GM12878 (cell line): ENCODE measurements around the gene HEPHL1. TPM values are rescaled to one million over a fixed set of nuclear protein-coding genes. Genes with fewer than 3 reads are reported as not detected.

Experiments used
- ATAC-seq: fragments of 200-7000 bp; cut with Tn5 transposase; 3 replicates; pipeline ENCODE4 v1.9.1; 2020; ENCODE audit warnings: mild to moderate bottlenecking, moderate library complexity
- BruUV-seq: library from RNA; stranded (reverse); fragments of 400-500 nt; replicated peaks from 2 replicates; lab custom pipeline; 2021; lab: Mats Ljungman, UMichigan
- CTCF ChIA-PET: fragments of 300-600 bp; sonication (Branson Sonifier 250); formaldehyde crosslinking; extraction: SDS; loops from one replicate; lab custom pipeline; 2021; ENCODE audit warnings: inconsistent platforms; lab: Yijun Ruan, JAX
- POLR2A ChIA-PET: fragments of 350-600 bp; formaldehyde crosslinking; extraction: SDS; loops from one replicate; lab custom pipeline; 2021; ENCODE audit warnings: inconsistent platforms; lab: Charles Lee
- RAD21 ChIA-PET: fragments of 300-600 bp; sonication (Branson Sonifier 250); formaldehyde crosslinking; loops from one replicate; lab custom pipeline; 2023; ENCODE audit warnings: antibody characterized with exemption; ENCODE audit not compliant: unreplicated experiment; lab: Charles Lee
- SMC1A ChIA-PET: fragments of 300-600 bp; sonication (Branson Sonifier 250); formaldehyde crosslinking; loops from one replicate; lab custom pipeline; 2023; ENCODE audit not compliant: unreplicated experiment, uncharacterized antibody; lab: Charles Lee
- DNase-seq: peaks from one replicate; pipeline ENCODE4 v3.0.0-alpha.2; 2011; ENCODE audit warnings: low read depth, low spot score
- FAIRE-seq: peaks from 3 replicates; lab custom pipeline; 2011; peaks lifted over from hg19 to GRCh38; lab: Jason Lieb, UNC
- H2AFZ ChIP-seq: 2 replicates; pipeline ENCODE4 v1.6.0; 2011; ENCODE audit warnings: low read depth, low read length, control low read depth; ENCODE audit not compliant: control insufficient read depth
- H3K27ac ChIP-seq: 2 replicates; pipeline ENCODE4 v1.5.1; 2011; ENCODE audit warnings: control low read depth; ENCODE audit not compliant: control insufficient read depth, insufficient read depth
- H3K27me3 ChIP-seq, 2 experiments: replicated peaks in 1 of 2; 2 replicates each; pipeline versions ENCODE4 v1.6.0 to v1.6.1; 2011; ENCODE audit warnings: low read length in 1 of 2; ENCODE audit not compliant: control insufficient read depth in 2 of 2, insufficient read depth in 2 of 2
- H3K36me3 ChIP-seq, 2 experiments: 2 replicates each; pipeline ENCODE4 v1.5.1; 2011; ENCODE audit warnings: low read length in 1 of 2; ENCODE audit not compliant: control insufficient read depth in 2 of 2, insufficient read depth in 2 of 2
- H3K4me1 ChIP-seq: 2 replicates; pipeline ENCODE4 v1.6.1; 2011; ENCODE audit warnings: mild to moderate bottlenecking, low read length, moderate library complexity, mixed read lengths; ENCODE audit not compliant: control insufficient read depth, insufficient read depth
- H3K4me2 ChIP-seq: 2 replicates; pipeline ENCODE4 v1.6.0; 2011; ENCODE audit warnings: control low read depth; ENCODE audit not compliant: control insufficient read depth, insufficient read depth
- H3K4me3 ChIP-seq: fragments of 200-600 bp; sonication (generic); 2 replicates; pipeline ENCODE4 v1.5.1; 2016
- H3K79me2 ChIP-seq: 2 replicates; pipeline ENCODE4 v1.6.0; 2011; ENCODE audit warnings: low read length; ENCODE audit not compliant: control insufficient read depth, insufficient read depth
- H3K9ac ChIP-seq: 2 replicates; pipeline ENCODE4 v1.8.0; 2011; ENCODE audit warnings: low read length, control low read depth, mixed read lengths; ENCODE audit not compliant: control insufficient read depth, insufficient read depth
- H3K9me3 ChIP-seq: replicated peaks from 3 replicates; pipeline ENCODE4 v1.5.1; 2011; ENCODE audit warnings: mild to moderate bottlenecking, low read length; ENCODE audit not compliant: control insufficient read depth, insufficient read depth
- H4K20me1 ChIP-seq: 2 replicates; pipeline ENCODE4 v1.6.0; 2011; ENCODE audit not compliant: control insufficient read depth, insufficient read depth
- FOXM1 ChIP-seq: IDR thresholded peaks from 2 replicates; pipeline ENCODE4 v1.6.1; 2012; ENCODE audit warnings: low read depth, mild to moderate bottlenecking, inconsistent platforms, low read length, moderate library complexity
- HCFC1 ChIP-seq: fragments of 150-350 bp; IDR thresholded peaks from 2 replicates; pipeline ENCODE4 v1.6.1; 2014; ENCODE audit warnings: low read length
- PAX8 ChIP-seq: fragments of 450-650 bp; IDR thresholded peaks from 2 replicates; pipeline ENCODE4 v1.6.1; 2017; ENCODE audit warnings: mild to moderate bottlenecking, moderate library complexity
- RCOR1 ChIP-seq: conservative IDR thresholded peaks from 2 replicates; pipeline ENCODE4 v1.6.1; 2012; ENCODE audit warnings: low read depth, low read length, improper control_type of control experiment
- RELA ChIP-seq: fragments of 450-650 bp; IDR thresholded peaks from 2 replicates; pipeline ENCODE4 v1.8.0; 2014; ENCODE audit warnings: borderline replicate concordance; ENCODE audit not compliant: partially characterized antibody
- SMARCA5 ChIP-seq: fragments of 450-650 bp; IDR thresholded peaks from 2 replicates; pipeline ENCODE4 v1.6.1; 2017; ENCODE audit warnings: mild to moderate bottlenecking
- SPI1 ChIP-seq: IDR thresholded peaks from 2 replicates; pipeline ENCODE4 v1.6.1; 2011; ENCODE audit warnings: low read depth, mild to moderate bottlenecking, low read length, moderate library complexity, borderline replicate concordance; ENCODE audit not compliant: insufficient read depth
- SUPT20H ChIP-seq: IDR thresholded peaks from 2 replicates; pipeline ENCODE4 v1.6.1; 2011; ENCODE audit warnings: low read depth, mild to moderate bottlenecking, low read length, moderate library complexity, borderline replicate concordance; ENCODE audit not compliant: control insufficient read depth
- WRNIP1 ChIP-seq: IDR thresholded peaks from 2 replicates; pipeline ENCODE4 v1.6.1; 2011; ENCODE audit warnings: low read depth, low read length, improper control_type of control experiment, borderline replicate concordance
- ZNF274 ChIP-seq: IDR thresholded peaks from one replicate; pipeline ENCODE4 v1.8.0; 2011; ENCODE audit not compliant: insufficient read length, insufficient read depth
- ZNF622 ChIP-seq: fragments of 450-650 bp; IDR thresholded peaks from 2 replicates; pipeline ENCODE4 v1.6.1; 2017; ENCODE audit warnings: mild to moderate bottlenecking, inconsistent platforms
- WGBS: methylation state at CpG from one replicate; pipeline ENCODE4 v1.1.6; 2016; ENCODE audit warnings: low lambda C conversion rate; ENCODE audit not compliant: insufficient replicate concordance, insufficient coverage; ENCODE audit errors: missing lambda C conversion rate; 5-methylcytosine and 5-hydroxymethylcytosine counted together
- in situ Hi-C: fragments of 300-500 bp; cut with MboI; formaldehyde crosslinking; loops from 9 replicates; pipeline ENCODE4 v1.14.3; 2018; ENCODE audit warnings: mixed read lengths
- intact Hi-C: fragments of 100-400 bp; cut with micrococcal nuclease; formaldehyde crosslinking; loops from one replicate; pipeline ENCODE4 v1.14.2; 2022; ENCODE audit not compliant: unreplicated experiment
- polyA plus RNA-seq, 11 experiments: library from polyadenylated mRNA; depleted of rRNA in 4 of 11; unstranded in 6 of 11; stranded (reverse) in 5 of 11; fragments of >200 nt; fragmentation: Nextera tagmentation in 4 of 11; fragmentation: Illumina TruSeq in 1 of 11; extraction: Ambion mirVana in 4 of 11; extraction: Trizol in 1 of 11; gene quantifications; 1 replicate in 1 of 11; 2 replicates in 10 of 11; pipeline versions ENCODE4 v1.2.1 to v1.2.3, GENCODE V29; 2011 to 2016; ENCODE audit warnings: inconsistent platforms in 2 of 11, missing spikeins in 2 of 11, low read depth in 1 of 11
- total RNA-seq, 4 experiments: library from RNA; depleted of rRNA in 3 of 4; stranded (reverse); fragments of >200 nt in 3 of 4; fragmentation: Illumina TruSeq in 1 of 4; extraction: Trizol in 1 of 4; gene quantifications; 2 replicates each; pipeline versions ENCODE4 v1.2.1 to v1.2.3, GENCODE V29; 2013 to 2021
- TF ChIP-seq, protein P1 (sequence below): IDR thresholded peaks from 2 replicates; pipeline ENCODE4 v1.6.1; 2012; ENCODE audit warnings: low read length, inconsistent platforms
- TF ChIP-seq, protein P2 (sequence below): IDR thresholded peaks from 2 replicates; pipeline ENCODE4 v1.6.1; 2012; ENCODE audit warnings: improper control_type of control experiment, low read depth, low read length; ENCODE audit not compliant: insufficient replicate concordance
- TF ChIP-seq, protein P3 (sequence below): fragments of 450-650 bp; IDR thresholded peaks from 2 replicates; pipeline ENCODE4 v1.6.1; 2017; ENCODE audit warnings: mild to moderate bottlenecking

HEPHL1 gene
- total and polyA plus RNA-seq, 10 of the 15 experiments (the other 5 are each of a cell fraction or from before 2014, with no cell fraction given) = 0.02 to 0.08 (median 0.05) TPM; not detected in 6

DNA sequence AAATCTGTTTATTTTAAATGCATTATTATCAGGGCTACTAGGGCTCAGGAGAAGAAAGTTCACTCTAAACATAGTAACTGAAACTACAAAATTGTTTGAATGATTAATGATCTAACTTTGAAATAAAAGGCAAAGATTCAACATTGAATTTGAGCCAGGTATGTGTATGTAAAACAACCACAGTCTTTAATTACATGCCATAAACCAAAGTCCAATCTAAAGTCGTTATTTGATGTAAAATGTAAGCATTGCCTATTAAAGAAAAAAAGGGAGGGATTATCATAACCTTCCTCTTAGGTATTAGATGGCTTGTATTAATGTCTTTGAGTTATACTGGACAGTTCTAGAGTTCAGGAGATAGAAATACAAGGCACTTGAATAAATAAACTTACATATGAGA is 82.3 kb downstream of the HEPHL1 start:
- FAIRE-seq = no peak
- TF ChIP-seq WRNIP1 = no peak
- no peak for TF ChIP-seq SPI1
- TF ChIP-seq SUPT20H = no peak
- no peak for TF ChIP-seq HCFC1
- TF ChIP-seq SMARCA5 = no peak
- TF ChIP-seq FOXM1 = no peak
- TF ChIP-seq, protein P1, sequence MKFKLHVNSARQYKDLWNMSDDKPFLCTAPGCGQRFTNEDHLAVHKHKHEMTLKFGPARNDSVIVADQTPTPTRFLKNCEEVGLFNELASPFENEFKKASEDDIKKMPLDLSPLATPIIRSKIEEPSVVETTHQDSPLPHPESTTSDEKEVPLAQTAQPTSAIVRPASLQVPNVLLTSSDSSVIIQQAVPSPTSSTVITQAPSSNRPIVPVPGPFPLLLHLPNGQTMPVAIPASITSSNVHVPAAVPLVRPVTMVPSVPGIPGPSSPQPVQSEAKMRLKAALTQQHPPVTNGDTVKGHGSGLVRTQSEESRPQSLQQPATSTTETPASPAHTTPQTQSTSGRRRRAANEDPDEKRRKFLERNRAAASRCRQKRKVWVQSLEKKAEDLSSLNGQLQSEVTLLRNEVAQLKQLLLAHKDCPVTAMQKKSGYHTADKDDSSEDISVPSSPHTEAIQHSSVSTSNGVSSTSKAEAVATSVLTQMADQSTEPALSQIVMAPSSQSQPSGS = no peak
- no peak for TF ChIP-seq RELA
- TF ChIP-seq, protein P2, sequence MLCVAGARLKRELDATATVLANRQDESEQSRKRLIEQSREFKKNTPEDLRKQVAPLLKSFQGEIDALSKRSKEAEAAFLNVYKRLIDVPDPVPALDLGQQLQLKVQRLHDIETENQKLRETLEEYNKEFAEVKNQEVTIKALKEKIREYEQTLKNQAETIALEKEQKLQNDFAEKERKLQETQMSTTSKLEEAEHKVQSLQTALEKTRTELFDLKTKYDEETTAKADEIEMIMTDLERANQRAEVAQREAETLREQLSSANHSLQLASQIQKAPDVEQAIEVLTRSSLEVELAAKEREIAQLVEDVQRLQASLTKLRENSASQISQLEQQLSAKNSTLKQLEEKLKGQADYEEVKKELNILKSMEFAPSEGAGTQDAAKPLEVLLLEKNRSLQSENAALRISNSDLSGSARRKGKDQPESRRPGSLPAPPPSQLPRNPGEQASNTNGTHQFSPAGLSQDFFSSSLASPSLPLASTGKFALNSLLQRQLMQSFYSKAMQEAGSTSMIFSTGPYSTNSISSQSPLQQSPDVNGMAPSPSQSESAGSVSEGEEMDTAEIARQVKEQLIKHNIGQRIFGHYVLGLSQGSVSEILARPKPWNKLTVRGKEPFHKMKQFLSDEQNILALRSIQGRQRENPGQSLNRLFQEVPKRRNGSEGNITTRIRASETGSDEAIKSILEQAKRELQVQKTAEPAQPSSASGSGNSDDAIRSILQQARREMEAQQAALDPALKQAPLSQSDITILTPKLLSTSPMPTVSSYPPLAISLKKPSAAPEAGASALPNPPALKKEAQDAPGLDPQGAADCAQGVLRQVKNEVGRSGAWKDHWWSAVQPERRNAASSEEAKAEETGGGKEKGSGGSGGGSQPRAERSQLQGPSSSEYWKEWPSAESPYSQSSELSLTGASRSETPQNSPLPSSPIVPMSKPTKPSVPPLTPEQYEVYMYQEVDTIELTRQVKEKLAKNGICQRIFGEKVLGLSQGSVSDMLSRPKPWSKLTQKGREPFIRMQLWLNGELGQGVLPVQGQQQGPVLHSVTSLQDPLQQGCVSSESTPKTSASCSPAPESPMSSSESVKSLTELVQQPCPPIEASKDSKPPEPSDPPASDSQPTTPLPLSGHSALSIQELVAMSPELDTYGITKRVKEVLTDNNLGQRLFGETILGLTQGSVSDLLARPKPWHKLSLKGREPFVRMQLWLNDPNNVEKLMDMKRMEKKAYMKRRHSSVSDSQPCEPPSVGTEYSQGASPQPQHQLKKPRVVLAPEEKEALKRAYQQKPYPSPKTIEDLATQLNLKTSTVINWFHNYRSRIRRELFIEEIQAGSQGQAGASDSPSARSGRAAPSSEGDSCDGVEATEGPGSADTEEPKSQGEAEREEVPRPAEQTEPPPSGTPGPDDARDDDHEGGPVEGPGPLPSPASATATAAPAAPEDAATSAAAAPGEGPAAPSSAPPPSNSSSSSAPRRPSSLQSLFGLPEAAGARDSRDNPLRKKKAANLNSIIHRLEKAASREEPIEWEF = no peak
- TF ChIP-seq ZNF274 = no peak
- no peak for TF ChIP-seq RCOR1
- TF ChIP-seq, protein P3, sequence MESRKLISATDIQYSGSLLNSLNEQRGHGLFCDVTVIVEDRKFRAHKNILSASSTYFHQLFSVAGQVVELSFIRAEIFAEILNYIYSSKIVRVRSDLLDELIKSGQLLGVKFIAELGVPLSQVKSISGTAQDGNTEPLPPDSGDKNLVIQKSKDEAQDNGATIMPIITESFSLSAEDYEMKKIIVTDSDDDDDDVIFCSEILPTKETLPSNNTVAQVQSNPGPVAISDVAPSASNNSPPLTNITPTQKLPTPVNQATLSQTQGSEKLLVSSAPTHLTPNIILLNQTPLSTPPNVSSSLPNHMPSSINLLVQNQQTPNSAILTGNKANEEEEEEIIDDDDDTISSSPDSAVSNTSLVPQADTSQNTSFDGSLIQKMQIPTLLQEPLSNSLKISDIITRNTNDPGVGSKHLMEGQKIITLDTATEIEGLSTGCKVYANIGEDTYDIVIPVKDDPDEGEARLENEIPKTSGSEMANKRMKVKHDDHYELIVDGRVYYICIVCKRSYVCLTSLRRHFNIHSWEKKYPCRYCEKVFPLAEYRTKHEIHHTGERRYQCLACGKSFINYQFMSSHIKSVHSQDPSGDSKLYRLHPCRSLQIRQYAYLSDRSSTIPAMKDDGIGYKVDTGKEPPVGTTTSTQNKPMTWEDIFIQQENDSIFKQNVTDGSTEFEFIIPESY = no peak
- TF ChIP-seq ZNF622 = no peak
- no peak for TF ChIP-seq PAX8

More for the DNA sequence above, 82.3 kb downstream of the HEPHL1 start:
- in situ Hi-C loops = no loop called here
- no peak overlapping the region for H3K27ac ChIP-seq
- H3K79me2 ChIP-seq = no peaks in the 10 kb centered on the region
- ChIA-PET RAD21 (no interaction called here), POLR2A (no interaction called here), CTCF (no interaction called here), SMC1A (no interaction called here)
- H3K9me3 ChIP-seq = no peaks in the 10 kb centered on the region
- no peaks in the 10 kb centered on the region for H3K27me3 ChIP-seq
- no TSS peak for BruUV-seq
- H3K4me1 ChIP-seq = no peaks in the 10 kb centered on the region
- H4K20me1 ChIP-seq = no peaks in the 10 kb centered on the region
- ATAC-seq = no peak
- WGBS = 0% methylated on average over 1 of the region's 1 CpG
- H3K4me2 ChIP-seq = no peak overlapping the region
- no peaks in the 10 kb centered on the region for H3K36me3 ChIP-seq
- no peak overlapping the region for H2AFZ ChIP-seq
- no peak overlapping the region for H3K9ac ChIP-seq
- intact Hi-C loops = loop anchor here (10.0 kb wide), 1 partner anchor 179 kb away; no protein-coding TSS in a partner anchor
- DNase-seq = no peak
- no peak overlapping the region for H3K4me3 ChIP-seq
